ENCODE data around the gene ZNF599.
A peak's percentile ranks its signal among the peaks of the same experiment; 100 is the strongest.

Gene ZNF599

GRCh38 chr19:34734537-34735103 is 38.4 kb downstream of the ZNF599 start:
- no peak for DNase-seq

- DNase-seq: peak; percentile 85
Measured at GRCh38 chr19:34733746-34734536, 39.1 kb downstream of the ZNF599 start, which contains the start of gene ZNF181. Gene ZNF181 (plus strand): TSS chr19:34734243. CDS start chr19:34735038, 795 bp downstream.

- DNase-seq: no peak
Measured at GRCh38 chr19:34733266-34733745, 39.7 kb downstream of the ZNF599 start.

GRCh38 chr19:34732612-34733211 is 40.3 kb downstream of the ZNF599 start:
- DNase-seq: no peak

- DNase-seq: no peak
Measured at GRCh38 chr19:34731964-34732363, 41.1 kb downstream of the ZNF599 start.

GRCh38 chr19:34731019-34731829 is 41.8 kb downstream of the ZNF599 start:
- DNase-seq: no peak

GRCh38 chr19:34725400-34725799 is 47.6 kb downstream of the ZNF599 start:
- DNase-seq: no peak

GRCh38 chr19:34722353-34722752 is 50.7 kb downstream of the ZNF599 start:
- no peak for DNase-seq

- no peak for DNase-seq
Measured at GRCh38 chr19:34715357-34715756, 57.7 kb downstream of the ZNF599 start.

- DNase-seq: no peak
Measured at GRCh38 chr19:34713262-34713637, 59.8 kb downstream of the ZNF599 start.

- DNase-seq: peak; percentile 71
Measured at GRCh38 chr19:34712395-34713261, 60.4 kb downstream of the ZNF599 start.

- DNase-seq: no peak
Measured at GRCh38 chr19:34711890-34712289, 61.1 kb downstream of the ZNF599 start.
